Kasumi-1 (cell line): ENCODE results near the gene ACOT11.
"Not testable (repeated sequence)": the region's sequence is repeated elsewhere in the genome, so short reads cannot be mapped to it uniquely, and the experiment has no call there.

Source experiments
- DNase-seq, 2 experiments: peaks; one replicate each; lab custom pipeline; 2025; lab: John Stamatoyannopoulos, UW

ACOT11 gene

GRCh38 chr1:54608566-54609230, 60.7 kb downstream of the ACOT11 start:
- DNase-seq = no peak

- DNase-seq = no peak
Measured at GRCh38 chr1:54609301-54609921, 61.4 kb downstream of the ACOT11 start.

- DNase-seq = no peak
Measured at GRCh38 chr1:54610048-54610447, 62.0 kb downstream of the ACOT11 start.

- no peak for DNase-seq
Measured at GRCh38 chr1:54610601-54611580, 62.9 kb downstream of the ACOT11 start.

DNA sequence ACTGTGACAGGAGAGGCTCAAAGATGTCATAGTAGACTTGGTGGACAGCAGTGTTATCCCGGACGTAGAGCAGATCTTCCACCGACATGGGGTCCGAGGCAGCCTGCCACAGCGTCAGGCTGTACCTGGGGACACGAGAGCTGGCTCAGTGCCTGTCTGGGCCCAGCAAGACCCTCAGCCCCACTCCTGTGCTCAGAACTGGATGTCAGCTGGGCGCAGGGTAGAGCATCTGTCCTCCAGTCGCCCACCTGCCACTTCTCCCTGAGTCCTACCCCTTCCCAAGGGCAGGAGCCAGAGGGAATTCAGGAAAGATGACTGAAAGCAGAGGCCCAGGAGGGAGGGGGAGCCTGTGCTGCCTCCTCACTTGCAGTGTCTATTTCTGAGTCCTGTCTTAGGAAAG, 63.6 kb downstream of the ACOT11 start:
- no peak for DNase-seq

- no peak for DNase-seq
Measured at GRCh38 chr1:54614024-54614423, 66.0 kb downstream of the ACOT11 start.

- DNase-seq = no peak
Measured at GRCh38 chr1:54614563-54614962, 66.5 kb downstream of the ACOT11 start.

DNA sequence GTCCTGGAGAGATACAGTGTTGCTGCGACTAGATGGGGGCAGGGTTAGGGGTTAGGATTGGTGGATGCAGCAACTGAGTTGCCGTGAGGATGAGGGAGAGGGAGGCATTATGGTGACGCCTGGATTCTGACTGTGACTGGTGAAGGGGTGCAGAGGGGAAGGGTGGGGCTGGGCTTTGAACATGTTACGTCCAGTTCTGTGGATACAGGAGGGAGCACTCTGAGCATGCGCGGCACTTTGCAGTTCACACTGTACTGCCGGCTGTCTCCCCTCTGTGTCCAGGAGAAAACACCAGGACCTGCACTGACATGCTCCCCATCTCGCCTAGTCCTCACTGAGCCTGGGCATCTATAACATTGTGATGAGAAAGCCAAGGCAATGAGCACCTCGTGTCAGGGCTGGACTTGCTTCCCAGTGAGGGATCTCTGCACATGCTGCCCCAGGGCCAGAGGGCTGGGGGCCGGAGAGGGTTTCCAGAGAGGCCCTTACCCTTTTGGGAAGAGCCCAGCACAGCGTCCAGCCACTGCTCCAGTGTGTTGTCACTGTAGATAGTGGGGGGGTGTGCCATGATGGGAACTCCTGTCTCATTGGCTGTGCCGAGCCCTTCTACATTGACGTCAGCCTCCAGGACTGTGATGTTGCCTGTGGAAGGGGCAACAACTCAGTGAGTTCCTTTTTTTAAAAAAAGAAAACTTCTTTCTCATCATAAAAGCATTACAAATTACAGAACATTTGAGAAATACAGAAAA, 67.7 kb downstream of the ACOT11 start:
- DNase-seq = no peak

DNA sequence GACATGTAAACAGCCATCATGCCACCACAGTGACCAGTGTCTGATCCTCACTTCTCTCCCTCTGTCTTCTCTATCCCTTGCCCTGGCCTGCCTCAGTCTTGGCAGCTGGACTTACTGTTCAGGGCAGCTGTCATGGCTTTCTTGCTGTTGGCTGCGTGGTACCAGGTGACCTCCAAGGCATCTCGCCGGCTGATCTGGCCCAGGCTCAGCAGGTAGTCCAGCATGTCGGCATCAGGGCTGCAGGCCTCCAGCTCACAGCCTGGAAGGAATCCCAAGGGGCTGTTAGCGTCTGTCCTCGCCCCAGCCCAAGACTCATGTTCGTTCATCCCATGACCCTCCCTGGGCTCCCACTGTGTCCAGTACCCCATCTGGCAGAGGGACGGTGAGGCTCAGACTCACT, 71.7 kb downstream of the ACOT11 start:
- DNase-seq = no peak

DNA sequence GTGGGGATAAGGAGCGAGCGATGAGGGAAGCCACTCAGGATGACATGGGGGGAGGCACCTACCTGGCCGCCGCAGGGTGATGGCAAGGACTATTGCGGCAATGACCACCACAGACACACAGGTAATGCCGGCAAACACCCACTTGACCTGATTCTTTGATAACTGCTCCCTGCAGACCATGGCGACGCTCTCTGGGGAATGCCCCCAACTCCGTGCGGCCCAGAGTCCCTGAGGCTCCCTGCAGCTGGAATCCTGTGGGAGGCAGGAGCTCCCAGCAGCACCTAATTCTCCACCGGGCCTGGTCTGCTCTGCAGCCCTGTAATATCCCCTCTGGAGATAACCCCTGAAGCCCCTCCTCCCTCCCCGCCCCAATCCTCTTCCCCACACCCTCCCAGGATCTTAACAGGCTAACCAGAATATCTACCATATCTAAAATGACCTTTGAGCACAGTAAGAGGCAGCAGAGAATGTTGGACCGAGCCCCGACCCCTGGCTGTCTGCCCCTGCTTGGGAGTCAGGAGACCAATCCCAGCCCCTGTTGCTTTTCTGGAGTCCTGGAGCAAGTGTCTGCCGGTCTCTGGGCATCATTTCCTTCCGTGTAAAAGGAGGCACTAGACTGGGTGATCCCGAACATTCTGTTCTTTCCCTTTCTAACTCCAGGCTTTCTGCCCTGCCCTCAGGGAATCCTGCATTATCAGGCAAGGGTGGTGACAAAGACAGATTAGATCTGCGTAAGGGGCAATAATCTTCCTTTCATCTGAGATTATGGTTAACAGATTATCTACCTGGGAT, 75.4 kb downstream of the ACOT11 start, which contains the start of gene FAM151A:
TSS of gene FAM151A (minus strand) at position 310 of the 792 bp plus-strand sequence. CDS start at position 180, 130 bp downstream.
- DNase-seq = no peak

DNA sequence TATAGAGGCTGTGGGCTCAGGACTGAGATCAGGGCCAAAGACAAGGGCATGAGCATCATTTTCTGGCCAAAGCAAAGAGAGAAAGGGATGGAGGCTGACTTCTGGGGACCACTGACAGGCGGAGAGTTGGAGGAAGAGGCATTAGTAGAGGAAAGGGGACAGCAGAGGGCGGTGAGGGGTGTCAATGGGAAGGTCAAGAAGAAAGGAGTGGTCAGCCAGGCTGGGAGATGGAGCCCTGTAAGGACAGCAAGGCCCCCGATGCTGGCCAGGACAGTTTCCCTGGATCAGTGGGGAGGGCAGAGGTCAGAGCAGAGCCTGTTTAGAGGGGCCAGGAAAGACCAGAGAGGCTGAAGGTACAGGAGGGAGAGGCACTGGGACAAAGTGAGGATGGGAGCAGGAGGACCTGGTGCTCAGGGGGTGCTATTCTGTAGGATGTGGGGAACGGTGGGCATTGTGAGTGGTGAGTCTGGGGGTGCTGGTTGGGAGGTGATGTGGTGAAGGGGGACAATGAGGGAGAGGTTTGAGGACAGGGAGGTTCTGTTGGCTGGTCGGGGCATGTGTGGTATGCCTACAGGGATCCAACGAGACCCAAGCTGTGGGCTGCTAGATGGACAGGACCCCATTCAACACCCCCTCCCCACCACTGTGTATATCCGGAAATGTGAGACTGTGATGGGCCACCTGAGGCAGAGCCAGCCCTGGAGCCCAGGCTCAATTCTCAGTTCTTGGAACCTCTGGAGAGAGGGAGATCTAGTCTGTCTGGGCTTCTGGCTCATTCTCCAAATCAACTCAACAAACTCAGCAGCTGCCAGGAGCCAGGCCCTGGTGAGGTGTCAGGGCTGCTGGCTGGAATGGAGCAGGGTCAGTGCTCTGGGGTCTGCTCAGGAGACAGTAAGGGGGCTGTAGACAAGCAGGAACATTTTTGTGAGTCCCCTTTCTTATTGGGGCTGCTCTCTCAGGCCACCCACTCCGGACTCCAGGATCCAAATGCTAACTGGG, 76.7 kb downstream of the ACOT11 start:
- DNase-seq = no peak

GRCh38 chr1:54627196-54627595, 79.2 kb downstream of the ACOT11 start:
- DNase-seq = no peak

DNA sequence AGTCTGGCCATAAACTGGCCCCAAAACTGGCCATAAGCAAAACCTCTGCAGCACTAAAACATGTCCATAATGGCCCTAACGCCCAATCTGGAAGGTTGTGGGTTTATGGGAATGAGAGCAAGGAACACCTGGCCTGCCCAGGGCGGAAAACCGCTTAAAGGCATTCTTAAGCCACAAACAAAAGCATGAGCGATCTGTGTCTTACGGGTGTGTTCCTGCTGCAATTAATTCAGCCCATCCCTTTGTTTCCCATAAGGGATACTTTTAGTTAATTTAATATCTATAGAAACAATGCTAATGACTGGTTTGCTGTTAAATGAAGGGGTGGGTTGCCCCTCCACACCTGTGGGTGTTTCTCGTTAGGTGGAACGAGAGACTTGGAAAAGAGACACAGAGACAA, 87.8 kb downstream of the ACOT11 start:
- DNase-seq = not testable (repeated sequence)

GRCh38 chr1:54636461-54637446, 88.7 kb downstream of the ACOT11 start:
- DNase-seq = not testable (repeated sequence)

DNA sequence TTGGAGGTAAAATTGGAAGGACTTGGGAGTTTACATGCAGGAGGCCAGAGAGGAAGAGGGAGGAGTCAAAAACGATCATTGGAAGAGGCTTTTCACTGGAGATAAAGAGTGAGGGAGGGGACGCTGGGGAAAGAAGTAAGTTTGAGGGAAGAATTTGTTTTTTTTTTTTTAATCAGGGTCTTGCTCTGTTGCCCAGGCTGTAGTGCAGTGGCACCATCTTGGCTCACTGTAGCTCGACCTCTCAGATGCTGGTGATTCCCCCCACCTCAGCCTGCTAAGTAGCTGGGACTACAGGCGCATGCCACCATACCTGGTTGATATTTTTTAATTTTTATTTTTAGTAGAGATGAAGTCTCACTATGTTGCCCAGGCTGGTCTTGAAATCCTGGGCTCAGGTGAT, 92.3 kb downstream of the ACOT11 start:
- DNase-seq = no peak

DNA sequence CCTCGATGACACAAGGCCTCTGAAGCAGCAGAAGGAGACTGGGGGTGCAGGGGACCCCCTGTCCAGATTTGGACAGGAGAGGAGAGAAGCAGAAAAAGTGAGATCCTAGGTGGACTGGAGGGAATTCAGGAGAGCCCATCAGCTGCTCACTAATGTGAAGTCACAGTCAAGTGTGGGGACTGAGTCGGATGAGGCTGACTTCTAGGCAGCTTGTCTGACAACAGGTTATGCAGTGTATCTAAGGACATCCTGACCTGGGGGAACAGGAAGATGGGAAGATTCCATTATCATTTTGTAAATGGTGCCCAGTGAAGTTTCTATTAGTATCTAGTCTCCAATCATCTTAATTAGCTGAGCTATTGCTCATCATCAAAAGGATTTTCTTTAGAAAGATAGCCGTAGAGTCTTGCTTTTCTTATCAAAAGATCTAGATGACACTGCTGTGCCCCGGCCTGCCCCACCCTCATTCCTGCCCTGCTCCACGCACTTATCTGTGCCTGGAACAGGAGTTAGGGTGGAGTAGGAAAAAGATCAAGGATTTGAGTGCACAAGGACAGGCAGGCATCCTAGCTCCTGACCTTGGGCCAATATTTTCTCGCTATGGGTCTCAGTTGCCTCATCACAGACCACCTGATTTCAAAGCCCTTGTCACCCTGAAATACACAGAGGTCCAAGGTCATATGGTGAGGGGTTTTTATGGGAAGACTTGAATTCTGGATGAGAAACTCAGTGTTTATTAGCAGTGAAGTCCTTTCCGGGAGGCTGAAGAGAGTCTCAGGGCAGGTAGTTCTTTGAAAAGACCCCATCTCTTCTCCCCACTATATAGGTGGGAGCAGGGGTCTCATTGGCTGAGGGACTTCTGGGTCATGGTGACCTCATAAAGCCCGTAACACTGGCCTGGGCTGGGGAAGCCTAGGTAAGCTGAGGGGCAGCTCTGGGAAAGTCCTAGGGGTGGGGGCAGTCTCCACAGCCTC, 93.1 kb downstream of the ACOT11 start, which contains the start of gene MROH7:
TSS of gene MROH7 (plus strand) at position 924 of the 974 bp plus-strand sequence. CDS start 11,141 bp downstream, outside the sequence.
- no peak for DNase-seq

DNA sequence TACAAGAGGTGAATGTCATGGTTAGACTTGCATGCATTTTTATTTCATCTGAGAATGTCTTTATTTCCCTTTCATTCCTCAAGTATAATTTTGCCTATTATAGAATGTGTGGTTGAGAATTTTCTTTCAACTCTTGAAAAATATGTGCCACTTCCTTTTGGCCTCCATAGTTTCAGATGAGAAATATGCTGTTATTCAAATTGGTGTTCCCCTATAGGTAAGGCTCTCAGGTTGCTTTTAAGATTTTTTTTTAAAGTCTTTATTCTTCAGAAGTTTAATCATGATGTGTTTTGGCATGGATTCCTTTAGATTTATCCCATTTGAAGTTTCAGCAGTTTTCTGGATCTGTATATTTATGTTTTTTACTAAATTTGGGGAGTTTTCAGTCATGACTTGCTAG, 95.7 kb downstream of the ACOT11 start:
- DNase-seq = peak; percentile 13 to 37
